ENCODE data around the gene SENP2. TPM values are rescaled to one million over a fixed set of nuclear protein-coding genes. Genes with fewer than 3 reads are reported as not detected.

SENP2 gene
- total RNA-seq = 10 to 100 TPM; 30.0 to 59.2 (median 47.3) TPM
- 10 to 100 TPM; 11.0 to 19.4 TPM for polyA plus RNA-seq
- 62.3 reads per million, percentile 76 among the genes with 10 or more reads in this experiment for total RNA-seq

GRCh38 chr3:185585859-185586685 is at the start of gene SENP2:
SENP2 (plus strand) TSS chr3:185586295; CDS start chr3:185586414, 119 bp downstream.
- peaks cover 0 to 9% (median 3%) of the 10 kb centered on the region in 5 donors for H3K36me3 Mint-ChIP-seq
- H3K27me3 ChIP-seq (ENCODE audit: control insufficient read depth in 2 of 2, insufficient read depth in 2 of 2, low read length in 2 of 2) = no peaks in the 10 kb centered on the region
- no peaks in the 10 kb centered on the region for H3K9me3 ChIP-seq (ENCODE audit: control insufficient read depth in 2 of 3, low read length in 3 of 3)
- CTCF ChIA-PET = interaction anchor here (0.9 to 1.3 kb wide), 4 partner anchors 10 to 357 kb away, joined by 3 to 4 read pairs (median 3); no protein-coding TSS in a partner anchor
- H3K27me3 Mint-ChIP-seq = peaks cover 0 to 5% (median 0%) of the 10 kb centered on the region in 5 donors
- intact Hi-C loops (cut with micrococcal nuclease) = loop anchor here (1.0 to 10.0 kb wide), 15 partner anchors 11 to 1399 kb away; partner anchors contain the start of genes DNAJB11 (in 2 of the 2), ETV5 (in 2 of the 2), TMEM41A (in 2 of the 2) and ABCF3 (in 1 of the 2)
- peak; percentile 96 to 100 (median 100) for DNase-seq
- H3K36me3 ChIP-seq (ENCODE audit: control insufficient read depth in 2 of 3, insufficient read depth in 3 of 3, low read length in 3 of 3) = peaks cover 0 to 4% (median 0%) of the 10 kb centered on the region in 3 experiments
- peak within 1 kb of the TSS; percentile 86 to 99 (median 95) for H3K27ac Mint-ChIP-seq
- H3K9me3 Mint-ChIP-seq = peaks cover 0 to 5% (median 0%) of the 10 kb centered on the region in 11 donors
- H3K4me1 Mint-ChIP-seq = peaks cover 24 to 40% (median 31%) of the 10 kb centered on the region in 7 donors
- POLR2A ChIA-PET = interaction anchor here (0.5 to 2.2 kb wide), 16 partner anchors 9 to 1197 kb away, joined by 3 to 12 read pairs (median 4); partner anchors contain the start of genes DNAJB11, EIF4A2 and TRA2B
- peak within 1 kb of the TSS; percentile 95 for H3K27ac ChIP-seq (ENCODE audit: low read depth, low read length)
- ATAC-seq = peak; percentile 94
- H3K4me1 ChIP-seq (ENCODE audit: control insufficient read depth in 2 of 2, insufficient read depth in 2 of 2, low read length in 2 of 2) = peaks cover 21 to 27% of the 10 kb centered on the region in 2 donors
- H3K4me3 ChIP-seq (ENCODE audit: low read length) = peak within 1 kb of the TSS; percentile 95
- H3K4me3 Mint-ChIP-seq = peak within 1 kb of the TSS; percentile 79 to 94 (median 87)

- H3K9me3 ChIP-seq (ENCODE audit: control insufficient read depth in 2 of 3, low read length in 3 of 3) = no peaks in the 10 kb centered on the region
- Mint-ChIP-seq H3K27ac (peak overlapping the region in 6 of 9 donors; percentile 20 to 80 (median 60)), H3K36me3 (peaks cover 0 to 5% (median 0%) of the 10 kb centered on the region in 5 donors), H3K9me3 (peaks cover 0 to 3% (median 0%) of the 10 kb centered on the region in 11 donors), H3K4me1 (peaks cover 5 to 13% (median 7%) of the 10 kb centered on the region in 7 donors), H3K27me3 (peaks cover 0 to 6% (median under 1%) of the 10 kb centered on the region in 5 donors), H3K4me3 (peak overlapping the region in 3 of 10 donors; percentile 14 to 71 (median 39))
- H3K4me1 ChIP-seq (ENCODE audit: control insufficient read depth in 2 of 2, insufficient read depth in 2 of 2, low read length in 2 of 2) = no peaks in the 10 kb centered on the region
- DNase-seq (peak in 1 of 9 donors; percentile 28), ATAC-seq (peak; percentile 90)
- ChIA-PET POLR2A (no interaction called here), CTCF (no interaction called here)
- no peak overlapping the region for H3K27ac ChIP-seq (ENCODE audit: low read depth, low read length)
- no peaks in the 10 kb centered on the region for H3K27me3 ChIP-seq (ENCODE audit: control insufficient read depth in 2 of 2, insufficient read depth in 2 of 2, low read length in 2 of 2)
- no peak overlapping the region for H3K4me3 ChIP-seq (ENCODE audit: low read length)
- no peaks in the 10 kb centered on the region for H3K36me3 ChIP-seq (ENCODE audit: control insufficient read depth in 2 of 3, insufficient read depth in 3 of 3, low read length in 3 of 3)
- intact Hi-C loops (cut with micrococcal nuclease) = no loop called here
Observed at GRCh38 chr3:185537369-185537970, 48.6 kb upstream of the SENP2 start.

GRCh38 chr3:185539934-185540333 is 46.2 kb upstream of the SENP2 start:
- H3K36me3 Mint-ChIP-seq = peaks cover 0 to 5% (median 0%) of the 10 kb centered on the region in 5 donors
- ChIA-PET POLR2A (no interaction called here), CTCF (no interaction called here)
- H3K4me1 Mint-ChIP-seq = peaks cover 5 to 16% (median 7%) of the 10 kb centered on the region in 7 donors
- DNase-seq (no peak), ATAC-seq (no peak)
- H3K27me3 Mint-ChIP-seq = peaks cover 0 to 10% (median 3%) of the 10 kb centered on the region in 5 donors
- peaks cover 0 to 5% (median 0%) of the 10 kb centered on the region in 11 donors for H3K9me3 Mint-ChIP-seq
- H3K4me3 ChIP-seq (ENCODE audit: low read length) = no peak overlapping the region
- no peak overlapping the region for H3K4me3 Mint-ChIP-seq
- no peaks in the 10 kb centered on the region for H3K27me3 ChIP-seq (ENCODE audit: control insufficient read depth in 2 of 2, insufficient read depth in 2 of 2, low read length in 2 of 2)
- H3K27ac Mint-ChIP-seq = no peak overlapping the region
- H3K4me1 ChIP-seq (ENCODE audit: control insufficient read depth in 2 of 2, insufficient read depth in 2 of 2, low read length in 2 of 2) = no peaks in the 10 kb centered on the region
- H3K27ac ChIP-seq (ENCODE audit: low read depth, low read length) = no peak overlapping the region
- intact Hi-C loops (cut with micrococcal nuclease) = no loop called here
- no peaks in the 10 kb centered on the region for H3K36me3 ChIP-seq (ENCODE audit: control insufficient read depth in 2 of 3, insufficient read depth in 3 of 3, low read length in 3 of 3)
- no peaks in the 10 kb centered on the region for H3K9me3 ChIP-seq (ENCODE audit: control insufficient read depth in 2 of 3, low read length in 3 of 3)

GRCh38 chr3:185540695-185541094 is 45.4 kb upstream of the SENP2 start:
- DNase-seq = no peak
- intact Hi-C loops (cut with micrococcal nuclease) = no loop called here
- peaks cover 0 to 5% (median 0%) of the 10 kb centered on the region in 11 donors for H3K9me3 Mint-ChIP-seq
- Histone ChIP-seq H3K9me3 (ENCODE audit: control insufficient read depth in 2 of 3, low read length in 3 of 3) (no peaks in the 10 kb centered on the region), H3K4me3 (ENCODE audit: low read length) (no peak overlapping the region), H3K36me3 (ENCODE audit: control insufficient read depth in 2 of 3, insufficient read depth in 3 of 3, low read length in 3 of 3) (no peaks in the 10 kb centered on the region), H3K4me1 (ENCODE audit: control insufficient read depth in 2 of 2, insufficient read depth in 2 of 2, low read length in 2 of 2) (no peaks in the 10 kb centered on the region), H3K27ac (ENCODE audit: low read depth, low read length) (no peak overlapping the region), H3K27me3 (ENCODE audit: control insufficient read depth in 2 of 2, insufficient read depth in 2 of 2, low read length in 2 of 2) (no peaks in the 10 kb centered on the region)
- ChIA-PET CTCF (no interaction called here), POLR2A (no interaction called here)
- no peak for ATAC-seq
- no peak overlapping the region for H3K4me3 Mint-ChIP-seq
- H3K27me3 Mint-ChIP-seq = peaks cover 0 to 10% (median 3%) of the 10 kb centered on the region in 5 donors
- no peak overlapping the region for H3K27ac Mint-ChIP-seq
- H3K36me3 Mint-ChIP-seq = peaks cover 0 to 5% (median 0%) of the 10 kb centered on the region in 5 donors
- peaks cover 5 to 16% (median 7%) of the 10 kb centered on the region in 7 donors for H3K4me1 Mint-ChIP-seq

GRCh38 chr3:185549122-185549521 is 37.0 kb upstream of the SENP2 start:
- no peak for ATAC-seq
- Mint-ChIP-seq H3K36me3 (no peaks in the 10 kb centered on the region), H3K9me3 (no peaks in the 10 kb centered on the region), H3K27me3 (no peaks in the 10 kb centered on the region), H3K27ac (no peak overlapping the region), H3K4me3 (no peak overlapping the region), H3K4me1 (peaks cover 0 to 8% (median 0%) of the 10 kb centered on the region in 7 donors)
- H3K27ac ChIP-seq (ENCODE audit: low read depth, low read length) = no peak overlapping the region
- intact Hi-C loops (cut with micrococcal nuclease) = no loop called here
- no peaks in the 10 kb centered on the region for H3K36me3 ChIP-seq (ENCODE audit: control insufficient read depth in 2 of 3, insufficient read depth in 3 of 3, low read length in 3 of 3)
- H3K27me3 ChIP-seq (ENCODE audit: control insufficient read depth in 2 of 2, insufficient read depth in 2 of 2, low read length in 2 of 2) = no peaks in the 10 kb centered on the region
- DNase-seq = no peak
- H3K9me3 ChIP-seq (ENCODE audit: control insufficient read depth in 2 of 3, low read length in 3 of 3) = no peaks in the 10 kb centered on the region
- ChIA-PET CTCF (no interaction called here), POLR2A (no interaction called here)
- H3K4me1 ChIP-seq (ENCODE audit: control insufficient read depth in 2 of 2, insufficient read depth in 2 of 2, low read length in 2 of 2) = no peaks in the 10 kb centered on the region
- no peak overlapping the region for H3K4me3 ChIP-seq (ENCODE audit: low read length)

GRCh38 chr3:185549651-185550111 is 36.4 kb upstream of the SENP2 start:
- H3K27me3 ChIP-seq (ENCODE audit: control insufficient read depth in 2 of 2, insufficient read depth in 2 of 2, low read length in 2 of 2) = no peaks in the 10 kb centered on the region
- Mint-ChIP-seq H3K27me3 (no peaks in the 10 kb centered on the region), H3K4me1 (peaks cover 0 to 8% (median 0%) of the 10 kb centered on the region in 7 donors), H3K9me3 (no peaks in the 10 kb centered on the region), H3K27ac (no peak overlapping the region), H3K36me3 (no peaks in the 10 kb centered on the region), H3K4me3 (no peak overlapping the region)
- no peak overlapping the region for H3K4me3 ChIP-seq (ENCODE audit: low read length)
- no peak for DNase-seq
- ChIA-PET CTCF (no interaction called here), POLR2A (no interaction called here)
- no peak for ATAC-seq
- intact Hi-C loops (cut with micrococcal nuclease) = no loop called here
- H3K27ac ChIP-seq (ENCODE audit: low read depth, low read length) = no peak overlapping the region
- H3K36me3 ChIP-seq (ENCODE audit: control insufficient read depth in 2 of 3, insufficient read depth in 3 of 3, low read length in 3 of 3) = no peaks in the 10 kb centered on the region
- H3K9me3 ChIP-seq (ENCODE audit: control insufficient read depth in 2 of 3, low read length in 3 of 3) = no peaks in the 10 kb centered on the region
- H3K4me1 ChIP-seq (ENCODE audit: control insufficient read depth in 2 of 2, insufficient read depth in 2 of 2, low read length in 2 of 2) = no peaks in the 10 kb centered on the region

Measured in naive thymus-derived CD4-positive, alpha-beta T cell (primary cell).